ENCODE results near the gene MRPL38.

- TF ChIP-seq, protein P1, sequence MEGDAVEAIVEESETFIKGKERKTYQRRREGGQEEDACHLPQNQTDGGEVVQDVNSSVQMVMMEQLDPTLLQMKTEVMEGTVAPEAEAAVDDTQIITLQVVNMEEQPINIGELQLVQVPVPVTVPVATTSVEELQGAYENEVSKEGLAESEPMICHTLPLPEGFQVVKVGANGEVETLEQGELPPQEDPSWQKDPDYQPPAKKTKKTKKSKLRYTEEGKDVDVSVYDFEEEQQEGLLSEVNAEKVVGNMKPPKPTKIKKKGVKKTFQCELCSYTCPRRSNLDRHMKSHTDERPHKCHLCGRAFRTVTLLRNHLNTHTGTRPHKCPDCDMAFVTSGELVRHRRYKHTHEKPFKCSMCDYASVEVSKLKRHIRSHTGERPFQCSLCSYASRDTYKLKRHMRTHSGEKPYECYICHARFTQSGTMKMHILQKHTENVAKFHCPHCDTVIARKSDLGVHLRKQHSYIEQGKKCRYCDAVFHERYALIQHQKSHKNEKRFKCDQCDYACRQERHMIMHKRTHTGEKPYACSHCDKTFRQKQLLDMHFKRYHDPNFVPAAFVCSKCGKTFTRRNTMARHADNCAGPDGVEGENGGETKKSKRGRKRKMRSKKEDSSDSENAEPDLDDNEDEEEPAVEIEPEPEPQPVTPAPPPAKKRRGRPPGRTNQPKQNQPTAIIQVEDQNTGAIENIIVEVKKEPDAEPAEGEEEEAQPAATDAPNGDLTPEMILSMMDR (IDR thresholded peaks at IDR 0.05), result no peak
- no peak for TF ChIP-seq POLR2A (IDR thresholded peaks at IDR 0.05)
Observed at GRCh38 chr17:75893305-75894048, 11.2 kb downstream of the MRPL38 start.
